H1 (cell line): ENCODE measurements around the gene HTRA1. TPM values are rescaled to one million over a fixed set of nuclear protein-coding genes. Genes with fewer than 3 reads are reported as not detected.

ENCODE experiments used
- CTCF ChIA-PET: fragments of 300-600 bp; sonication (Branson Sonifier 250); formaldehyde crosslinking; loops from one replicate; lab custom pipeline; 2021; ENCODE audit not compliant: partially characterized antibody; lab: Charles Lee
- POLR2A ChIA-PET: fragments of 300-600 bp; sonication (Branson Sonifier 250); formaldehyde crosslinking; loops from one replicate; lab custom pipeline; 2021; ENCODE audit warnings: inconsistent platforms; ENCODE audit not compliant: partially characterized antibody; lab: Charles Lee
- DNase-seq, 2 experiments: peaks; one replicate each; pipeline versions ENCODE4 v3.0.0 to v3.0.0-alpha.2; 2010 to 2022; ENCODE audit warnings: low spot score in 2 of 2, low read depth in 1 of 2, mixed read lengths in 1 of 2
- FAIRE-seq: peaks from 2 replicates; lab custom pipeline; 2011; peaks lifted over from hg19 to GRCh38; lab: Jason Lieb, UNC
- H2AFZ ChIP-seq: 2 replicates; pipeline ENCODE4 v1.8.1; 2012; ENCODE audit warnings: low read length, inconsistent platforms
- H2AK5ac ChIP-seq: 2 replicates; pipeline ENCODE4 v1.6.1; 2013; ENCODE audit warnings: low read depth, low read length
- H2BK120ac ChIP-seq: replicated peaks from 2 replicates; pipeline ENCODE3; 2013; ENCODE audit warnings: low read depth, low read length, inconsistent platforms
- H2BK12ac ChIP-seq: 2 replicates; pipeline ENCODE4 v1.6.1; 2013; ENCODE audit warnings: low read depth, low read length
- H2BK15ac ChIP-seq: 2 replicates; pipeline ENCODE4 v1.6.1; 2013; ENCODE audit warnings: low read length
- H2BK20ac ChIP-seq: 2 replicates; pipeline ENCODE4 v1.6.1; 2013; ENCODE audit warnings: low read length
- H2BK5ac ChIP-seq: 2 replicates; pipeline ENCODE4 v1.6.1; 2013; ENCODE audit warnings: low read depth, low read length
- H3K14ac ChIP-seq: 2 replicates; pipeline ENCODE4 v1.6.1; 2013; ENCODE audit warnings: inconsistent platforms; ENCODE audit not compliant: insufficient read length
- H3K18ac ChIP-seq: 2 replicates; pipeline ENCODE4 v1.6.1; 2013; ENCODE audit warnings: low read length; ENCODE audit errors: extremely low read depth
- H3K23ac ChIP-seq: 2 replicates; pipeline ENCODE4 v1.6.1; 2013; ENCODE audit warnings: inconsistent platforms; ENCODE audit not compliant: insufficient read length
- H3K23me2 ChIP-seq: 2 replicates; pipeline ENCODE4 v1.6.1; 2013; ENCODE audit warnings: low read depth, low read length
- H3K27ac ChIP-seq: 2 replicates; pipeline ENCODE4 v1.6.1; 2011; ENCODE audit warnings: low read depth, low read length, inconsistent platforms
- H3K27me3 ChIP-seq, 4 experiments: replicated peaks in 1 of 4; 1 replicate in 1 of 4; 2 replicates in 3 of 4; pipeline versions ENCODE4 v1.6.1 to v1.8.1; 2011 to 2013; ENCODE audit warnings: low read length in 3 of 4, mild to moderate bottlenecking in 3 of 4, inconsistent platforms in 2 of 4, mixed read lengths in 2 of 4, moderate library complexity in 1 of 4; ENCODE audit not compliant: control insufficient read depth in 3 of 4, insufficient read depth in 3 of 4; ENCODE audit errors: extremely low read depth in 1 of 4
- H3K36me3 ChIP-seq, 4 experiments: 2 replicates each; pipeline versions ENCODE4 v1.6.1 to v1.8.1; 2011 to 2013; ENCODE audit warnings: mild to moderate bottlenecking in 4 of 4, low read length in 3 of 4, moderate library complexity in 2 of 4, control low read depth in 1 of 4, inconsistent platforms in 1 of 4; ENCODE audit not compliant: insufficient read depth in 4 of 4, control insufficient read depth in 2 of 4
- H3K4ac ChIP-seq: replicated peaks from 2 replicates; pipeline ENCODE3; 2013; ENCODE audit warnings: low read length, low read depth, mixed read lengths, inconsistent platforms; ENCODE audit not compliant: insufficient read length
- H3K4me1 ChIP-seq, 4 experiments: replicated peaks in 1 of 4; 1 replicate in 1 of 4; 2 replicates in 3 of 4; pipeline versions ENCODE4 v1.6.1 to v1.8.1; 2011 to 2013; ENCODE audit warnings: low read length in 3 of 4, inconsistent platforms in 2 of 4, mixed read lengths in 1 of 4; ENCODE audit not compliant: insufficient read depth in 4 of 4, control insufficient read depth in 3 of 4
- H3K4me2 ChIP-seq, 2 experiments: 2 replicates each; pipeline versions ENCODE4 v1.6.1 to v1.8.1; 2011 to 2013; ENCODE audit warnings: low read depth in 2 of 2, low read length in 2 of 2, control low read depth in 1 of 2, inconsistent platforms in 1 of 2, mild to moderate bottlenecking in 1 of 2; ENCODE audit not compliant: insufficient read depth in 1 of 2
- H3K4me3 ChIP-seq, 4 experiments: fragments of 200-600, 300-600 bp in 1 of 4; sonication (generic), shearing (Covaris generic), sonication (Bioruptor Twin) in 1 of 4; 2 replicates each; pipeline versions ENCODE4 v1.5.1 to v1.8.1; 2011 to 2016; ENCODE audit warnings: low read length in 4 of 4, low read depth in 3 of 4, control low read depth in 2 of 4, inconsistent platforms in 2 of 4, mild to moderate bottlenecking in 2 of 4, mixed read lengths in 1 of 4, moderate library complexity in 1 of 4; ENCODE audit not compliant: insufficient read depth in 2 of 4; ENCODE audit errors: extremely low read depth in 1 of 4
- H3K56ac ChIP-seq: replicated peaks from 2 replicates; pipeline ENCODE3; 2013; ENCODE audit warnings: low read depth, mild to moderate bottlenecking, mixed read lengths, low read length, inconsistent platforms; ENCODE audit not compliant: insufficient read length
- H3K79me1 ChIP-seq: 2 replicates; pipeline ENCODE4 v1.6.1; 2013; ENCODE audit warnings: low read depth, low read length, control low read depth
- H3K79me2 ChIP-seq, 2 experiments: 2 replicates each; pipeline versions ENCODE4 v1.6.1 to v1.8.1; 2012 to 2013; ENCODE audit warnings: low read length in 2 of 2, mild to moderate bottlenecking in 2 of 2, inconsistent platforms in 1 of 2; ENCODE audit not compliant: insufficient read depth in 2 of 2, control insufficient read depth in 1 of 2
- H3K9ac ChIP-seq, 4 experiments: replicated peaks in 1 of 4; 1 replicate in 1 of 4; 2 replicates in 3 of 4; pipeline versions ENCODE4 v1.6.1 to v1.8.1; 2011 to 2013; ENCODE audit warnings: low read depth in 3 of 4, low read length in 3 of 4, control low read depth in 2 of 4, mild to moderate bottlenecking in 2 of 4, moderate library complexity in 2 of 4, inconsistent platforms in 1 of 4; ENCODE audit errors: extremely low read depth in 1 of 4
- H3K9me3 ChIP-seq, 2 experiments: 2 replicates each; pipeline versions ENCODE4 v1.6.1 to v1.8.1; 2012 to 2013; ENCODE audit warnings: mild to moderate bottlenecking in 2 of 2, moderate library complexity in 2 of 2, control low read depth in 1 of 2, inconsistent platforms in 1 of 2, low read depth in 1 of 2, low read length in 1 of 2, mixed read lengths in 1 of 2; ENCODE audit not compliant: insufficient read depth in 2 of 2
- H4K20me1 ChIP-seq, 2 experiments: replicated peaks in 1 of 2; 2 replicates each; pipeline versions ENCODE3 to v1.8.1; 2011 to 2013; ENCODE audit warnings: inconsistent platforms in 2 of 2, low read length in 2 of 2, mild to moderate bottlenecking in 1 of 2; ENCODE audit not compliant: insufficient read depth in 2 of 2, control insufficient read depth in 1 of 2
- H4K5ac ChIP-seq: 2 replicates; pipeline ENCODE4 v1.6.1; 2013; ENCODE audit warnings: low read length, low read depth, mixed read lengths, inconsistent platforms; ENCODE audit not compliant: insufficient read length
- H4K8ac ChIP-seq: 2 replicates; pipeline ENCODE4 v1.8.0; 2013; ENCODE audit warnings: mild to moderate bottlenecking, moderate library complexity, low read length, inconsistent platforms; ENCODE audit not compliant: insufficient read depth; ENCODE audit errors: extremely low read depth
- H4K91ac ChIP-seq: replicated peaks from 2 replicates; pipeline ENCODE3; 2013; ENCODE audit warnings: low read length, mixed read lengths, inconsistent platforms; ENCODE audit not compliant: insufficient read length
- CTBP2 ChIP-seq: IDR thresholded peaks from 2 replicates; pipeline ENCODE4 v1.7.0; 2011; ENCODE audit warnings: borderline replicate concordance, mild to moderate bottlenecking, moderate library complexity, mixed read lengths, low read length; ENCODE audit not compliant: insufficient read depth, insufficient read length
- EP300 ChIP-seq, 2 experiments: IDR thresholded peaks; 1 replicate in 1 of 2; 2 replicates in 1 of 2; pipeline ENCODE4 v1.6.1; 2011 to 2012; ENCODE audit warnings: low read depth in 2 of 2, low read length in 2 of 2, mild to moderate bottlenecking in 2 of 2, borderline replicate concordance in 1 of 2, inconsistent platforms in 1 of 2, moderate library complexity in 1 of 2
- TEAD4 ChIP-seq: IDR thresholded peaks from 2 replicates; pipeline ENCODE4 v1.6.1; 2012; ENCODE audit warnings: low read depth, low read length, inconsistent platforms, mixed read lengths
- WGBS, 2 experiments: shearing (Covaris generic) in 1 of 2; methylation state at CpG; one replicate each; pipeline versions ENCODE4 v1.1.6 to v1.1.7; 2013 to 2015; ENCODE audit warnings: low lambda C conversion rate in 2 of 2, mixed read lengths in 2 of 2, inconsistent platforms in 1 of 2, low coverage in 1 of 2, missing lambda C conversion rate in 1 of 2; ENCODE audit not compliant: insufficient replicate concordance in 2 of 2, insufficient coverage in 1 of 2, insufficient read length in 1 of 2; ENCODE audit errors: extremely low coverage in 1 of 2, missing lambda C conversion rate in 1 of 2; 5-methylcytosine and 5-hydroxymethylcytosine counted together
- polyA plus RNA-seq, 7 experiments: library from polyadenylated mRNA; depleted of rRNA in 3 of 7; stranded (reverse) in 5 of 7; unstranded in 2 of 7; fragments of >200 nt in 5 of 7; fragments of 200-250 nt in 2 of 7; gene quantifications; 1 replicate in 5 of 7; 2 replicates in 1 of 7; 4 replicates in 1 of 7; pipeline versions ENCODE4 v1.2.1 to v1.2.3, GENCODE V29; 2011 to 2013; ENCODE audit warnings: missing spikeins in 2 of 7, mixed read lengths in 2 of 7
- total RNA-seq: library from RNA; stranded (reverse); fragmentation: NEBNext Ultra II Directional; extraction: Animal tissue kit (Norgen Biotek cat#: 25700); gene quantifications from 2 replicates; pipeline ENCODE4 v1.2.1, GENCODE V29; 2021

The HTRA1 gene
- total and polyA plus RNA-seq, 2 of the 8 experiments (the other 6 are each of a cell fraction or from before 2014, with no cell fraction given) = 15.8 to 20.1 TPM

DNA sequence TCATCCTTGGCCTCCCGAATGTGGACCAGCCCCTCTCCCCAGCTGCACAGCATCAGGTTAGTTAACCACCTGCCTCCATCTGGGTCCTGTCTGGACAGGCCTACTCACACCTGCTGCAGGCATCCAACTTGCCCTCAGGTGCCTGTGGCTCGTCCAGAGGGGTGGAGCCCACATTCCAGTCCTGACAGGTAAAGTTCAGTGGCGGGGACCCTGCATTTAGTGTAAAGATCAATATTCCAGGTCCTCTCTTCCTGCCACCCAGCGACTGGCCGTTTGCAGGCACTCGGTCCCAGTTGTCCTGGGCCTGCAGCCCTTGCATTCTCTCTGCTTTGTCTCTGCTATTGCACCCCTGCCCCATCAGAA is 15.0 kb downstream of the HTRA1 start:
- Histone ChIP-seq H3K9me3 (peaks cover 0 to under 1% of the 10 kb centered on the region in 2 experiments; a peak in 1 of 4 replicates), H3K27me3 (no peaks in the 10 kb centered on the region), H3K4me2 (0 out of 4 replicates have a peak overlapping the region, but pooled peaks of 1 of the 2 experiments have one; percentile 14), H4K20me1 (no peaks in the 10 kb centered on the region), H3K18ac (no peak overlapping the region), H3K27ac (no peak overlapping the region), H4K91ac (no peak overlapping the region), H2AFZ (no peak overlapping the region), H3K79me2 (no peaks in the 10 kb centered on the region), H3K79me1 (no peaks in the 10 kb centered on the region), H2BK15ac (0 out of 2 replicates have a peak overlapping the region, but pooled peaks have one; percentile 95), H2BK20ac (peak overlapping the region; percentile 66), H4K8ac (no peak overlapping the region), H3K23ac (no peak overlapping the region), H3K4me1 (peaks cover 7 to 28% (median 17%) of the 10 kb centered on the region in 4 experiments), H3K4ac (no peak overlapping the region)
- DNase-seq (peak in 1 of 2 experiments; percentile 61), FAIRE-seq (no peak)
- POLR2A ChIA-PET = no interaction called here
- TF ChIP-seq CTBP2 (no peak), EP300 (IDR thresholded peaks at IDR 0.05; ENCODE audit: borderline replicate concordance in 1 of 2, low read depth in 2 of 2, low read length in 2 of 2) (no peak), TEAD4 (peak; percentile 15; the same call in 1 of the 2 replicates)
- TF ChIP-seq, all 59 proteins: peak for 1
- Histone ChIP-seq H3K14ac (no peak overlapping the region), H3K36me3 (no peaks in the 10 kb centered on the region), H2BK12ac (0 out of 2 replicates have a peak overlapping the region, but pooled peaks have one; percentile 12), H3K23me2 (no peaks in the 10 kb centered on the region), H4K5ac (no peak overlapping the region), H2BK120ac (no peak overlapping the region), H2AK5ac (no peak overlapping the region), H2BK5ac (no peak overlapping the region; the same call in 1 of the 2 replicates), H3K9ac (no peak overlapping the region), H3K4me3 (no peak overlapping the region), H3K56ac (no peak overlapping the region)
- CTCF ChIA-PET = interaction anchor here (0.6 to 2.1 kb wide), 2 partner anchors 57 to 90 kb away, joined by 3 to 5 read pairs; no protein-coding TSS in a partner anchor
- WGBS, 2 experiments = 72% methylated on average over 6 of the region's 6 CpGs; no CpG with 5 or more reads in 1 of the 2 experiments
